ENCODE data around the gene COX5A.

DNA sequence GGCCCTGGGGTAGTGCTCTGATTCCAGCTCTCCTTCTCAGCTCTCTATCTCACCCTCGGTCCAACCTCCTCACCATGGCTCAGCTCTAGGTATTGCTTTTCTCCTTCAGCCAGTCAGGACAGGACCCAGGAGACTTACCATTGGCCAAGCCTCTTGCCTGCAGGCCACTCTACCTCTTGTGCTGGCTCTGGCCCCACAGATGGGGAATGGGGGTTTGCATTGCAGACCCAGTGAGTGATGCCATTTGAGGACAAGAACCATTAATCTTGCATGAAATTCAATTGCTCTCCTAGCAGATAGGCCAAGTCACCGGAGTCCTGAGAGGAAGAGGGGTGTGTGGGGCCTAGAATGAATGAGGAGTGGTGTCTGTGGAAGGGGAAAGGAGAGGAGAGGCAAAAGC is 24.8 kb upstream of the COX5A start:
- TF ChIP-seq, protein P1, sequence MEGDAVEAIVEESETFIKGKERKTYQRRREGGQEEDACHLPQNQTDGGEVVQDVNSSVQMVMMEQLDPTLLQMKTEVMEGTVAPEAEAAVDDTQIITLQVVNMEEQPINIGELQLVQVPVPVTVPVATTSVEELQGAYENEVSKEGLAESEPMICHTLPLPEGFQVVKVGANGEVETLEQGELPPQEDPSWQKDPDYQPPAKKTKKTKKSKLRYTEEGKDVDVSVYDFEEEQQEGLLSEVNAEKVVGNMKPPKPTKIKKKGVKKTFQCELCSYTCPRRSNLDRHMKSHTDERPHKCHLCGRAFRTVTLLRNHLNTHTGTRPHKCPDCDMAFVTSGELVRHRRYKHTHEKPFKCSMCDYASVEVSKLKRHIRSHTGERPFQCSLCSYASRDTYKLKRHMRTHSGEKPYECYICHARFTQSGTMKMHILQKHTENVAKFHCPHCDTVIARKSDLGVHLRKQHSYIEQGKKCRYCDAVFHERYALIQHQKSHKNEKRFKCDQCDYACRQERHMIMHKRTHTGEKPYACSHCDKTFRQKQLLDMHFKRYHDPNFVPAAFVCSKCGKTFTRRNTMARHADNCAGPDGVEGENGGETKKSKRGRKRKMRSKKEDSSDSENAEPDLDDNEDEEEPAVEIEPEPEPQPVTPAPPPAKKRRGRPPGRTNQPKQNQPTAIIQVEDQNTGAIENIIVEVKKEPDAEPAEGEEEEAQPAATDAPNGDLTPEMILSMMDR (IDR thresholded peaks at IDR 0.05; ENCODE audit: low read length): no peak
- no peak for TF ChIP-seq EZH2 (IDR thresholded peaks at IDR 0.05; ENCODE audit: borderline replicate concordance, low read length)
